Epithelial cell of esophagus (primary cell): ENCODE measurements around the gene C1QTNF12.
A peak's percentile ranks its signal among the peaks of the same experiment; 100 is the strongest.

ENCODE experiments used
- DNase-seq: peaks from one replicate; pipeline ENCODE4 v3.0.0; 2010; ENCODE audit warnings: low read depth
- H3K4me3 ChIP-seq: 2 replicates; pipeline ENCODE4 v1.5.1; 2011; ENCODE audit warnings: mild to moderate bottlenecking, low read length, control low read depth
- CTCF ChIP-seq: IDR thresholded peaks from 2 replicates; pipeline ENCODE4 v1.5.1; 2011; ENCODE audit warnings: low read depth, mild to moderate bottlenecking, low read length, control low read depth, inconsistent platforms; ENCODE audit not compliant: insufficient read depth; ENCODE audit errors: missing control alignments

The C1QTNF12 gene

GRCh38 chr1:1273209-1273511, 26.6 kb upstream of the C1QTNF12 start:
- no peak for DNase-seq
- TF ChIP-seq CTCF = no peak
- peak overlapping the region; percentile 81 for H3K4me3 ChIP-seq

GRCh38 chr1:1272341-1273208, 26.1 kb upstream of the C1QTNF12 start:
- peak; percentile 61 for DNase-seq
- H3K4me3 ChIP-seq = peak overlapping the region; percentile 81
- no peak for TF ChIP-seq CTCF

GRCh38 chr1:1270813-1271212, 24.3 kb upstream of the C1QTNF12 start:
- no peak overlapping the region for H3K4me3 ChIP-seq
- DNase-seq = no peak
- TF ChIP-seq CTCF = no peak

- TF ChIP-seq CTCF = no peak
- DNase-seq = no peak
- H3K4me3 ChIP-seq = no peak overlapping the region
These were observed 21.8 kb upstream of the C1QTNF12 start for GRCh38 chr1:1268284-1268682.

GRCh38 chr1:1267488-1268283, 21.2 kb upstream of the C1QTNF12 start:
- H3K4me3 ChIP-seq = no peak overlapping the region
- no peak for DNase-seq
- TF ChIP-seq CTCF = no peak

GRCh38 chr1:1264868-1265272, 18.3 kb upstream of the C1QTNF12 start:
- DNase-seq = peak; percentile 96
- TF ChIP-seq CTCF = peak; percentile 41
- H3K4me3 ChIP-seq = no peak overlapping the region
